GM18858 (cell line): ENCODE data around the gene NXPE1.
"Not testable (repeated sequence)": the region's sequence is repeated elsewhere in the genome, so short reads cannot be mapped to it uniquely, and the experiment has no call there.

ENCODE experiments used
- ATAC-seq: cut with Tn5 transposase; IDR thresholded peaks from one replicate; pipeline ENCODE4 v1.9.1; 2021; ENCODE audit not compliant: unreplicated experiment

Gene NXPE1

DNA sequence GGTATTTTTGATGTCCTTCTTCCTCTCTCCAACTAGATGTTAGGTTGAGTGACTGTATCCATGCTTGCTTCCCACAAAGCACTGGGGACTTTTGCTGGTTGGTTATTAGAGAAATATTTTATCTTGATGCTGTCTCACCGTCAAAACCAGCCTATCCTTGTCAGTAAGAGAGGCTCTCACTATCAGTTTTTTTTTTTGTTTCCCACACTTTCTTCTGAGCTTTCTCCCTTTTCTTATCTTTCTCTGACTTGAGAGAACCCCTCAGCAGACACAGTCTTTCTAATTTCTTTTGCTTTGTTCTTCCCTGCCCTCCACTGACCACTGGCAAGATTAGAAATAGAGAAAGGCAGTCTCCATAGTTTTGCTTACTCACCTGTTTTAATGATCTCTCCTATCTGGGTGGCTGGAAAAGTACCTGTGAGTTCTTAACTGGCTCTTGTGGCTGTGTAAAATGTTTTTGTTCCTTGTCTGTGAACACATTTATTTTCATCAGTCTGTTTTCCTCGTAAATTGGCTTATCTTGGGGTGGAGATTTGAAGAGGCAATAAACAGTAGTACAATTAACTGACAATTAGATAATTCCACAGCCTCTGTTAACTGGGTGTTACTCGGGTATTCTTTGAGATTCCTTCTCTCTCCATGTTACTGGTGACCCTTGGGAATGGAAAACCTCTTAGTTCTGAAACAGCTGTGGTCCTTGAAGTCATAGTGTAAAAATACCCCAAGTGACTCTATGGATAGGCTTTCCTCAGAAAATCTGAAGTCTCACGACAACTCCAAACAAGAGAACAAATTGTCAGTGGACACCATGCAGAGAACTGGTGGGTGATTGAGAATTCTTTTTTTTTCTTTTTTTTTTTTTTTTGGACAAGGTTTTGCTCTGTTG is at the start of gene NXPE1:
Gene NXPE1 (minus strand): TSS at position 457 of the 886 bp plus-strand sequence. CDS start 8,680 bp downstream, outside the sequence.
- ATAC-seq: no peak

DNA sequence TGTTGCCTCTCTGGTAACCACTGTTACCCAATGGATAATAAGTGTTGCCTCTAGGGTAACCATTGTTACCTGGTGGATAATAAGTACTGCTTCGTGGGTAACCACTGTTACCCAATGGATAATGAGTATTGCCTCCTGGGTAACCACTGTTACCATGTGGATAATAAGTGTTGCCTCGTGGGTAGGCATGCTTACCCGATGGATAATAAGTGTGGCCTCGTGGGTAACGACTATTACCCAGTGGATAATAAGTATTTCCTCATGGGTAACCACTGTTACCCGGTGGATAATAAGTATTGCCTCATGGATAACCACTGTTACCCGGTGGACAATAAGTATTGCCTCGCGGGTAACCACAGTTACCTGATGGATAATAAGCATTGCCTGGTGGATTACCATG is 49.7 kb upstream of the NXPE1 start:
- ATAC-seq: no peak

DNA sequence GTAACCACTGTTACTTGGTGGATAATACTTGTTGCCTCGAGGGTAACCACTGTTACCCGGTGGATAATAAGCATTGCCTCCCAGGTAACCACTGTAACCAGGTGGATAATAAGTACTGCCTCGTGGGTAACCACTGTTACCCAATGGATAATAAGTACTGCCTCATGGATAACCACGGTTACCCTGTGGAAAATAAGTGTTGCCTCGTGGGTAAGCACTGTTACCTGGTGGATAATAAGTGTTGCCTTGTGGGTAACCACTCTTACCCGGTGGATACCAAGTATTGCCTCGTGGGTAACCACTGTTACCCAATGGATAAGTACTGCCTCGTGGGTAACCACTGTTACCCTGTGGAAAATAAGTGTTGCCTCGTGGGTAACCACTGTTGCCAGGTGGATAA is 48.9 kb upstream of the NXPE1 start:
- ATAC-seq: not testable (repeated sequence)

DNA sequence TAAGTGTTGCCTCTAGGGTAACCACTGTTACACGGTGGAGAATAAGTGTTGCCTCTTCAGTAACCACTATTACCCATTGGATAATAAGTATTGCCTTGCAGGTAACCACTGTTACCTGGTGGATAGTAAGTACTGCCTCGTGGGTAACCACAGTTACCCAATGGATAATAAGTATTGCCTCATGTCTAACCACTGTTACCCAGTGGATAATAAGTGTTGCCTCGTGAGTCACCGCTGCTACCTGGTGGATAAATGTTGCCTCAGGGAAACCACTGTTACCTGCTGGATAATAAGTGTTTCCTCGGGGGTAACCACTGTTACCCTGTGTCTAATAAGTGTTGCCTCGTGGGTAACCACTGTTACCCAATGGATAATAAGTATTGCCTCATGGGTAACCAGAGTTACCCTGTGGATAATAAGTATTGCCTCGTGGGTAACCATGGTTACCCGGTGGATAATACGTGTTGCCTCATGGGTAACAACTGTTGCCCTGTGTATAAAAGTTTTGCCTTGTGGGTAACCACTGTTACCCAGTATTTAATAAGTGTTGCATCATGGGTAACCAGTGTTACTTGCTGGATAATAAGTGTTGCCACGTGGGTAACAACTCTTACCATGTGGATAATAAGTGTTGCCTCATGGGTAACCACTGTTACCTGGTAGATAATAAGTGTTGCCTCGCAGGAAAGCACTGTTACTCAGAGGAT is 48.2 kb upstream of the NXPE1 start:
- no peak for ATAC-seq

DNA sequence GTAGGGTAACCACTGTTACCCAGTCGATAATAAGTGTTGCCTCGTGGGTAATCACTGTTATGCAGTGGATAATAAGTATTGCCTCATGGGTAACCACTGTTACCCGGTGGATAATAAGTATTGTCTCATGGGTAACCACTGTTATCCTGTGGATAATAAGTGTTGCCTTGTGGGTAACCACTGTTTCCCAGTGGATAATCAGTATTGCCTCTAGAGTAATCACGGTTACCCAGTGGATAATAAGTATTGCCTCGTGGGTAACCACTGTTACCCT is 47.1 kb upstream of the NXPE1 start:
- not testable (repeated sequence) for ATAC-seq

DNA sequence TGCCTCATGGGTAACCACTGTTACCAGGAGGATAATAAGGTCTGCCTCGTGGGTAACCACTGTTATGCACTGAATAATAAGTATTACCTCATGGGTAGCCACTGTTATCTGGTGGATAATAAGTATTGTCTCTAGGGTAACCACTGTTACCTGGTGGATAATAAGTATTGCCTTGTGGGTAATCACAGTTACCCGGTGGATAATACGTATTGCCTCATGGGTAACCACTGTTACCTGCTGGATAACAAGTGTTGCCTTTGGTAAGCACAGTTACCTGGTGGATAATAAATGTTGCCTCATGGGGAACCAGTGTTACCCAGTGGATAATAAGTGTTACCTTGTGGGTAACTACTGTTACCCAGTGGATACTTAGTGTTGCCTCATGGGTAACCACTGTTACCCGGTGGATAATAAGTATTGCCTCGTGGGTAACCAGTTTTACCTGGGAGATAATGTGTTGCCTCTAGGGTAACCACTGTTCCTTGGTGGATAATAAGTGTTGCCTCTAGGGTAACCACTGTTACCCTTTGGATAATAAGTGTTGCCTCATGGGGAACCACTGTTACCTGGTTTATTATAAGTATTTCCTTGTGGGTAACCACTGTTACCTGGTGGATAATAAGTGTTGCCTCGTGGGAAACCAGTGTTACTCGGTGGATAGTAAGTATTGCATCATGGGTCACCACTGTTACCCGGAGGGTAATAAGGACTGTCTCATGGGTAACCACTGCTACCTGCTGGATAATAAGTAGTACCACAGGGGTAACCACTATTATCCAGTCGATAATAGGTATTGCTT is 46.5 kb upstream of the NXPE1 start:
- ATAC-seq: no peak

DNA sequence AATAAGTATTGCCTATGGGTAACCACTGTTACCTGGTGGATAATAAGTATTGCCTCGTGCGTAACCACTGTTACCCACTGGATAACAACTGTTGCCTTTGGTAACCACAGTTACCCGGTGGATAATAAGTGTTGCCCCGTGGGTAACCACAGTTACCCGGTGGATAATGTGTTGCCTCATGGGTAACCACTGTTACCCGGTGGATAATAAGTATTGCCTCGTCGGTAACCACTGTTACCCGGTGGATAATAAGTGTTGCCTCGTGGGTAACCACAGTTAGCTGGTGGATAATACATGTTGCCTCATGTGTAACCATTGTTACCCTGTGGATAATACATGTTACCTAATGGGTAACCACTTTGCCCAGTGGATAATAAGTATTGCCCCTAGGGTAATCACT is 45.7 kb upstream of the NXPE1 start:
- ATAC-seq: no peak

DNA sequence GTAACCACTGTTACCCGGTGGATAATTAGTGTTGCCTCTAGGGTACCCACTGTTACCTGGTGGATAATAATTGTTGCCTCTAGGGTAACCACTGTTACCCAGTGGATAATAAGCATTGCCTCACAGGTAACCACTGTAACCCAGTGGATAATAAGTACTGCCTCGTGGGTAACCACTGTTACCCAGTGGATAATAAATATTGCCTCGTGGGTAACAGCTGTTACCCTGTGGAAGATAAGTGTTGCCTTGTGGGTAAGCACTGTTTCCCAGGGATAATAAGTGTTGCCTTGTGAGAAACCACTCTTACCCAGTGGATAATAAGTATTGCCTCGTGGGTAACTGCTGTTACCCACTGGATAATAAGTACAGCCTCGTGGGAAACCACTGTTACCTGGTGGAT is 45.2 kb upstream of the NXPE1 start:
- no peak for ATAC-seq

DNA sequence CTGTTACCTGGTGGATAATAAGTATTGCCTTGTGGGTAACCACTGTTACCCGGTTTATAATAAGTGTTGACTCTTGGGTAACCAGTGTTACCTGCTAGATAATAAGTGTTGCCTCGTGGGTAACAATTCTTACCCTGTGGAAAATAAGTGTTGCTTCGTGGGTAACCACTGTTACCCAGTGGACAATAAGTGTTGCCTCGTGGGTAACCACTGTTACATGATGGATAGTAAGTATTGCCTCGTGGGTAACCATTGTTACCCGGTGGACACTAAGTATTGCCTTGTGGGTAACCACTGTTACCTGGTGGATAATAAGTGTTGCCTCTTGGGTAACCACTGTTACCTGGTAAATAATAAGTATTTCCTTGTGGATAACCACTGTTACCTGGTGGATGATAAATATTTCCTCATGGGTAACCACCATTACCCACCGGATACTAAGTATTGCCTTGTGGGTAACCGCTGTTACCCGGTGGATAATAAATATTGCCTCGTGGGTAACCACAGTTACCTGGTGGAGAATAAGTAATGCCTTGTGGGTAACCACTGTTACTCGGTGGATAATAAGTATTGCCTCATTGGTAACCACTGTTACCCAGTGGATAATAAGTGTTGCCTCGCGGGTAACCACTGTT is 44.6 kb upstream of the NXPE1 start:
- ATAC-seq: no peak

DNA sequence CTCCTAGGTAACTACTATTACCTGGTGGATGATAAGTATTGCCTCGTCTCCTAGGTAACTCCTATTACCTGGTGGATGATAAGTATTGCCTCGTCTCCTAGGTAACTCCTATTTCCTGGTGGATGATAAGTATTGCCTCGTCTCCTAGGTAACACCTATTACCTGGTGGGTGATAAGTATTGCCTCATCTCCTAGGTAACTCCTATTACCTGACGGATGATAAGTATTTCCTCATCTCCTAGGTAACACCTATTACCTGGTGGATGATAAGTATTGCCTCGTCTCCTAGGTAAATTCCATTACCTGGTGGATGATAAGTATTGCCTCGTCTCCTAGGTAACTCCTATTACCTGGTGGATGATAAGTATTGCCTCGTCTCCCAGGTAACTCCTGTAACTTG is 43.5 kb upstream of the NXPE1 start:
- ATAC-seq: not testable (repeated sequence)

DNA sequence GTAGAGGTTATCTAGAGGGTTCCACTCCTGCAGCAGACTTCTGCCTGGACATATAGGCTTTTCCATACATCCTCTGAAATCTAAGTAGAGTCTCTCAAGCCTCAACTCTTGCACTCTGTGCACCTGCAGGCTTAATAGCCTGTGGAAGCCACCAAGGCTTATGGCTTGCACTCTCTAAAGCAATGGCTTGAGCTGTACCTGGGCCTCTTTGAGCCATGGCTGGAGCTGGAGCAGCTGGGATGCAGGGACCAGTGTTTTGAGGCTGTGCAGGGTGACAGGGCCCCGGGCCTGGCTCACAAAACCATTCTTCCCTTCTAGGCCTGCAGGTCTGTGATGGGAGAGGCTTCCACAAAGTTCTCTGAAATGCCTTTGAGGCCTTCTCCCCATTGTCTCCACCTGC is 38.8 kb upstream of the NXPE1 start:
- ATAC-seq: no peak

DNA sequence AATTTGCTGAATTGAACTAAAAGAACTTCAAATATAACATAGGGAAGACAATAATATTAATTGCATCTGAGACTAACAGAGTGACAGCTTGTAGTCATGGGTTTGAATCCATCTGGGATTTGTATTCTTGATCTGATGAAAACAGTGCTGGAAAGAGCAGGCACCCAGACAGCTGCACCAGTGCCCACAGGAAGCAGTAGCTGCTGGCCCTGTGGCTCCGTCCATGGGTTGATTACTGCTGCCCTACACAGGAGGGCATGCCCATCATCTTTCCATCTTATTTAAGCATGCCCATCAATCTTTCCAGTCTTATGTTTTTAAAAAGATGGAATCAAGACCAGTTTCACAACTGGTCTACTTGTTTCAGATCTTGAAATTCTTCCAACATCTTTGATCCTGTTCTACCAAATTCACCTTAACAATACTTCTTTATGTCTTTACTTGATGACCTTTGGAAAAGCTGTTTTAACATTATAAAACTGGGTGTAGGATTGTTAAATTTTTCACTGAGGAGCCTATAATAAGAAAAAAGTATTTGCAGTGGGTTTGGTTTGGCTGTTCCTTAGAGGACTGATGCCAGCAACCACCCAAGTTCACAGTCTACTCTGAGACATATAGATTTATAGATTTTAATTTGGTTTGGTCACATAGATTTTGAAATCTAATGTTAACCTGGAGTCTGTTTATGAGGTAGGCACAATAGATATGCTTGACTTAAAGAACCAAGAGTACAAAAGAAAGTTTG is 36.7 kb upstream of the NXPE1 start:
- no peak for ATAC-seq

DNA sequence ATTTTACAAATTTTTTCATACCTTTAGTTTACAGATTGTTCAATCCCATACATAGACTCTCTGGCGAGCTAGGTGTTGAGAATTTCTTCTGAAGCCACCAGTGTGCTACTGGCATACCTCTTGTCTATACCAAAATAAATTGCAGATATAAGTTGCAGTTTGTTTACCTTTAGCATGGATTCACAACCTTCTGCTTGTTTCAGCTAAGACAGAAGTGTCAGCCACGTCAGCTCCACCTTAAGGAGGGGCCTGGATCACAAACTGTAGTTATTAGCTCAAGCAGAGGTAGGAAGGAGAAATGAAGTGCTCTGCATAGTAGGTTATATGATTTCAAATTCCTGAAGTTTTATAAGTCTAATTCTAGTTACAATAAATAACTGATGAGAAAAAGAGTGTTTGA is 35.9 kb upstream of the NXPE1 start, which contains the start of gene NXPE4:
Gene NXPE4 (minus strand): TSS at position 216 of the 400 bp plus-strand sequence. CDS start 1,027 bp downstream, outside the sequence.
- ATAC-seq: no peak

DNA sequence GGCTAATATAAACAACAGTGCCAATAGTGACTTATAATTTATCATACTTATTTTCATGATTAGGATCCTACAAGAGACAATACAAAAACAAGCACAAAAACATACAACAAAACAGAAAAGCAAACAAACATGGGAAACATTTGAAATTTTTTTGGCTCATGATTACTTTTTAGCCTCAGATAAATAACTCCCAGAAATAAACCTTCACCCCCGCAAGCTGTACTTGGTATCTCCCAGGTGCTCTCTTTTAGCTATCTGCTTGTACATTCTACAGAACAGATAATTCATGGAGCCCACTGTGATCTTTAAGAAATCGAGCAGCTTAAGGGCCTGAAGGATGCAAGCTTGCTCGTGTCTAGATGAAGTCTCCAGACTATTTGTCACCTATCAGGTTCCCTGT is 35.0 kb upstream of the NXPE1 start:
- ATAC-seq: no peak

DNA sequence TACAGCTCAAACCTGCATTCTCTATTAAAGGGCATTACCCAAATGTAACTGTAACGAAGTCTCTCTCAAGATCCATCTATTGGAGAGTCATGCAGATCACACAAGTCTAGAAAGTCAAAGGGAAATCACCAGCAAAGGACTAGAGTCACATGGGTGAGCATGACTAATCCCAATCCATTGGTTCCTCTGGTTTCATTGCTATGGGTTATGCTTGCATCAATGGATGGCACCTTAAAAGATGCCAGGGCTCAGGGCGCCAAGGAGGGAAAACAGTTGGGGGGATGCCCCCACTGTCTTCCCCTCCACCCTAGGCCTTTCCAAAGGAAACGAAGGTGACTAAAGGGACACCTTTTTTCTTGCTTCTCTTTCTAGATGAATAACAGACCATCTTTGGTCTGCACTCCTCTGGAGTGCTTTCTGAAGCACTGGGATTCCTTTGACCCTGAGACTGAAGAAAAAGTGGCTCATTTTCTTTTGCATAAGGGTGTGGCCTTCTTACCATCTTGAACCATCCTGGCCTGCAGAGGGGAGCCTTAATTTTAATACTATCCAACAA is 27.8 kb upstream of the NXPE1 start:
- ATAC-seq: no peak

DNA sequence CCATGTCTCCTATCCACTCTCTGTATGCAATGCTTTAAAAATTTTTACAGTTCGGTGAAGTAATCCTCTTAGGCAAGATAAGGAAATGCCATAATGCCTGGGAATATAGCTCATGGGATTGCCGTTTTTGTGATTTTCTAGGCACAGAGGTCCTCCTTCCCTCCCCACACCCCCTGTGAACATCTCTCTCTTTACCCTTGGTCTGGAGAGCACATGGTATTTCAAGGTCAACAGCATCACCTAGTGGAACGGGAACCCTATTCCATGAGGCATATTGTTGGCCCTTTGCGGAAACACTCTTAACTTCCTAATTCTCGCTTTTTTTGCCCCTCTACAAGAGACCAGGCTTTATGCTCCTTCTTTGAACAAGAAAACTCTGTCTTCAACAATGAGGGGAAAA is 27.1 kb upstream of the NXPE1 start:
- ATAC-seq: no peak

DNA sequence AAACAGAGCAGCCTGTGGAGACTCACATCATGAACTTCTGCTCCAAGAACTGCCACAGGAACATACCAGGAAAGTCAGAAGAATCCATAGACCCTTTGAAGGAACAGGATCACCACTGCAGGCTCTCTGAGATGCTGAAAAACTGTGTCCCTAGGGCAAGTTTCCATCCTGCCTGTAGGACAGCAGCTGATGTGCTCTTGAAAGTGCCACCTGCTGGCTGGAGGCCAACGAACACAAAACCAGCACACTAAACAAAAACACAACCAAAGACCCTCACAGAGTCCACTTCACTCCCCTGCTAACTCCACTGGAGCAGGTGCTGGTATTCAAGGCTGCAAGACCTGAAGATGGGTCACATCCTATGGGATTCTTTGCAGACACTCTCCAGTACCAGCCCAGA is 12.0 kb upstream of the NXPE1 start:
- no peak for ATAC-seq

DNA sequence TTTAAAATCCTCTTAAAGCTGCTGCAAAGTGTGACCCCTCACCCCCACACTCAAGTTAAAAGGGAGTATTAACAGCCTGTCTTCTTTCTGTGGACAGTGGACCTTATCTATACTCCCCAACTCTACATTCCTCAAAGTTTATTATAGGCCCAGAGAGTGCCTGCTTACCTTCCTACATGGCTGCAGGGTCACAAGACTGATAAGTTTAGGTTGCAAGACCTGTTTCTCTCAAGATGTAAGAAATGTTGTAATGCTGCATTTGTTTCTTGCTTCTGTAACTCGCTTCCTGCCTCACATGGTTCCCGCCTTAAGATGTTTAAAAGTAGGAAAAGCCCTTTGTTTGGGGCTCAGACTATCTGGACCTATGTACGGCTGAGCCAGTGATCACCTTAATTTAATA is 10.1 kb upstream of the NXPE1 start:
- no peak for ATAC-seq

DNA sequence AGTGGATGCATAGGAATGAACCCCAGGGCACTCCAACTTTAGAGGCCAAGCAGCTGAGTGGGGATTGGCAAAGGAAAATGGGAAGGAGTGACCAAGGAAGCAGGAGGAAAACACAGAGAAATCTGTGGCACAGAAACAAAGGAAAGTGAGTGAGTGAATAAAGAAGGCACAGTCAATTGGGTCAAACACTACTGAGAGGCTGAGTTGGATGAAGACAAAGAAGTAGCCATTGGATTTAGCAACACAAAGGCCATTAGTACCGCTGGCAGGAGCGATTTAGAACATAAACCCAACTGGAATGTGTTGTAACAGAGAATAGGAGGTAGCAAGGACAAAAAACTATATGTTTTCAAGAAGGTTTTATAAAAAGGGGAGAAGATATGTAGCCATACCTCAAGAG is 6.6 kb upstream of the NXPE1 start:
- no peak for ATAC-seq

DNA sequence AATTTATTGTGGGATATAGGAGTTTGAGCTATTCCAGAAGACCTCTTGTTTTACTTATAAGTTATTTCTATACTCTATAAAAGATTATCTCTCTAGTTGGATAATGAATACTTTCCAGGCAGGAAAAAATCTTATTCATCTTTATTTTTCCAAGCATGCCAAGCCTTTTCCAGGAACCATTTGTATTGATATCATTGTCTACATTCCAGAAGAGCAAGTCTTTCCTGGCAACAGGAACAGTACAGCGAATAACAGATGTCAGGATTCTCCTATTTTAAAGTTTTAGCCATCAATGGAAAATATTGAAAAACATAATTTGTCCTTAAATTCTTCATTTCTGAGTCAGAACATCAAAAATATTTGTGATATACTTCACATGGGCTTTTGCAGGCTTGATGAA is 5.2 kb upstream of the NXPE1 start:
- no peak for ATAC-seq
